Peyer's patch (tissue), 4 donors: ENCODE data around the gene ESYT2. TPM values are rescaled to one million over a fixed set of nuclear protein-coding genes. Genes with fewer than 3 reads are reported as not detected.

Source experiments
- DNase-seq, 3 donors: peaks; one replicate each; pipeline ENCODE4 v3.0.0-alpha.2; 2017 to 2019
- H3K27ac ChIP-seq, 4 donors: fragments of 200-600 bp; sonication (generic); one replicate each; pipeline ENCODE4 v1.5.1; 2016 to 2019
- H3K27me3 ChIP-seq, 2 donors: fragments of 200-600 bp; sonication (generic); one replicate each; pipeline ENCODE4 v1.5.1; 2019
- H3K36me3 ChIP-seq, 3 donors: fragments of 200-600 bp; sonication (generic); one replicate each; pipeline ENCODE4 v1.5.1; 2016 to 2019
- H3K4me1 ChIP-seq, 4 donors: fragments of 200-600 bp; sonication (generic); one replicate each; pipeline ENCODE4 v1.5.1; 2016 to 2019
- H3K4me3 ChIP-seq, 4 donors: fragments of 200-600 bp; sonication (generic); 1 replicate in 3 of 4; 2 replicates in 1 of 4; pipeline ENCODE4 v1.5.1; 2016 to 2019; ENCODE audit warnings: mild to moderate bottlenecking in 1 of 4
- H3K9me3 ChIP-seq, 4 donors: fragments of 200-600 bp; sonication (generic); one replicate each; pipeline ENCODE4 v1.5.1; 2016 to 2019; ENCODE audit warnings: mild to moderate bottlenecking in 1 of 4
- CTCF ChIP-seq, 6 experiments: fragments of 450-650 bp in 4 of 6; fragments of 200-600 bp in 2 of 6; sonication (generic) in 1 of 6; IDR thresholded peaks; one replicate each; pipeline ENCODE4 v1.5.1; 2017 to 2019; ENCODE audit warnings: antibody characterized with exemption in 6 of 6, mild to moderate bottlenecking in 3 of 6, moderate library complexity in 1 of 6
- POLR2A ChIP-seq, 2 donors: fragments of 450-650 bp; IDR thresholded peaks; one replicate each; pipeline ENCODE4 v1.5.1; 2017; ENCODE audit warnings: antibody characterized with exemption in 2 of 2, mild to moderate bottlenecking in 2 of 2, moderate library complexity in 2 of 2
- total RNA-seq, 4 donors: library from RNA; depleted of rRNA; stranded (reverse); fragments of >200 nt; gene quantifications; one replicate each; pipeline ENCODE4 v1.1.0, GENCODE V29; 2016

The ESYT2 gene
- total RNA-seq, 4 donors from 2014 or later = 53.6 to 137 (median 71.0) TPM

DNA sequence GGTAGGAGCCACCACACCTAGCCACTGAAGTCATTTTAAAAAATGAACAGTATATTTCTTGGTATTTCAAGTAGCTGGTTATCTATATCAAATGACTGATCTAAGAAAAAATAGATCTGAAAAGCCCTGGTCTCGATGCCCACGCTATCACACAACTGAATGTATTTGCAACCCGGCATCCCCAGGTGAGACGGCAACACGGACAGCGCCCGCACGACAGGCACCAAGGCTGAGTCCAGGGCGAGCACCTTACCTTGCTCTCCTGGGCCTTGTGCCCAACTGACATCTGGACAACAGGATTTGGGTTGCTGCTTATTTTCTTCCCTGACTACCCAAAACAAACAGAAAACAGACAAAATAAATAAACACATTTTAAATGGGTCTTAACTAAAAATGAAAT is 79.9 kb downstream of the ESYT2 start:
- no peak for DNase-seq
- H3K36me3 ChIP-seq = peaks cover 0 to 60% (median 0%) of the 10 kb centered on the region in 3 donors
- TF ChIP-seq POLR2A (IDR thresholded peaks at IDR 0.05) (no peak), CTCF (IDR thresholded peaks at IDR 0.05) (no peak)
- no peak overlapping the region for H3K4me3 ChIP-seq
- H3K4me1 ChIP-seq = no peaks in the 10 kb centered on the region
- H3K27ac ChIP-seq = no peak overlapping the region
- H3K9me3 ChIP-seq = no peaks in the 10 kb centered on the region
- H3K27me3 ChIP-seq = no peaks in the 10 kb centered on the region

- Histone ChIP-seq H3K36me3 (peaks cover 0 to 62% (median 0%) of the 10 kb centered on the region in 3 donors), H3K27me3 (no peaks in the 10 kb centered on the region), H3K4me1 (no peaks in the 10 kb centered on the region), H3K4me3 (no peak overlapping the region), H3K27ac (no peak overlapping the region), H3K9me3 (no peaks in the 10 kb centered on the region)
- no peak for TF ChIP-seq POLR2A (IDR thresholded peaks at IDR 0.05)
- TF ChIP-seq CTCF (IDR thresholded peaks at IDR 0.05) = no peak
- peak in 1 of 3 donors; percentile 10 for DNase-seq
Measured at GRCh38 chr7:158748335-158748734, 81.0 kb downstream of the ESYT2 start.

- H3K9me3 ChIP-seq = no peaks in the 10 kb centered on the region
- no peaks in the 10 kb centered on the region for H3K27me3 ChIP-seq
- DNase-seq = peak in 1 of 3 donors; percentile 25
- peaks cover 0 to 71% (median 0%) of the 10 kb centered on the region in 3 donors for H3K36me3 ChIP-seq
- no peaks in the 10 kb centered on the region for H3K4me1 ChIP-seq
- no peak overlapping the region for H3K27ac ChIP-seq
- no peak overlapping the region for H3K4me3 ChIP-seq
- no peak for TF ChIP-seq POLR2A (IDR thresholded peaks at IDR 0.05)
- TF ChIP-seq CTCF (IDR thresholded peaks at IDR 0.05) = no peak
Measured at GRCh38 chr7:158747408-158747807, 81.9 kb downstream of the ESYT2 start.

DNA sequence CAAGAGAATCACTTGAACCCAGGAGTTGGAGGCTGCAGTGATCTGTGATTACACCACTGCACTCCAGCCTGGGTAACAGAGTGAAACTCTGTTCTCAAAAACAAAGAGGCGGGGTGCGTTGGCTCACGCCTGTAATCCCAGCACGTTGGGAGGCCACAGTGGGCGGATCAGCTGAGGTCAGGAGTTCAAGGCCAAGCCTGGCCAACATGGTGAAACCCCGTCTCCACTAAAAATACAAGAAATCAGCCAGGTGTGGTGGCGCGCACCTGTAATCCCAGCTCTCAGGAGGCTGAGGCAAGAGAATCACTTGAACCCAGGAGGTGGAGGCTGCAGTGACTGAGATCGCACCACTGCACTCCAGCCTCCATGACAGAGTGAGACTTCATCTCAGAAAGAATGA is 82.4 kb downstream of the ESYT2 start:
- Histone ChIP-seq H3K27me3 (no peaks in the 10 kb centered on the region), H3K27ac (no peak overlapping the region), H3K36me3 (peaks cover 0 to 76% (median 0%) of the 10 kb centered on the region in 3 donors)

DNA sequence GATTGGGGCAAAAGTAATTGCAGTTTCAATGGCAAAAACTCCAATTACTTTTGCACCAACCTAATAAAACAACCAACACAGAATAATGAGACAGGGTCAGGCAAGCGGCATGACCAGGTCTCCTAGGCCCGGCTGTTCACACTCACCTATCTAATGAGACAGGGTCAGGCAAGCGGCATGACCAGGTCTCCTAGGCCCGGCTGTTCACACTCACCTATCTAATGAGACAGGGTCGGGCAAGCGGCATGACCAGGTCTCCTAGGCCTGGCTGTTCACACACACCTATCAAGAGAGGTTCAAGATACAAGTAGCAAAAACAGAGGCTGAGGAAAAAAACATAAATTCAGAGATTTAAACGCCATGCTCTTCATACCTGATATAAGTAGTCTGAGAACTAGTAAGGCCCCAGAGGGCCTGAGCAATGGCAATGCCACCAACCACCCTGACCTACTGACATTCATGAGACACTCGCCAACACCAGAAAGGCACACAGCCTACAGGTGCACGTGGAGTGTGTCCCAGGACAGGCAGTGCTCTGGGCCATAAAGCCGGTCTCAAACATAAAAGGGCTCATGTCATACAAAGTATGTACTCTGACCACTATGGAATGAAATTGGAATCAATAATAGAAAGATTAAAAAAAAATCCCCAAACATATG is 84.1 kb downstream of the ESYT2 start:
- no peak for TF ChIP-seq POLR2A (IDR thresholded peaks at IDR 0.05)
- no peak for TF ChIP-seq CTCF (IDR thresholded peaks at IDR 0.05)
- peaks cover 0 to 94% (median 0%) of the 10 kb centered on the region in 3 donors for H3K36me3 ChIP-seq
- no peak overlapping the region for H3K27ac ChIP-seq
- H3K9me3 ChIP-seq = no peaks in the 10 kb centered on the region
- no peaks in the 10 kb centered on the region for H3K4me1 ChIP-seq
- H3K4me3 ChIP-seq = no peak overlapping the region
- peak in 1 of 3 donors; percentile 39 for DNase-seq
- no peaks in the 10 kb centered on the region for H3K27me3 ChIP-seq

More for the DNA sequence above, 82.4 kb downstream of the ESYT2 start:
- no peak for TF ChIP-seq CTCF (IDR thresholded peaks at IDR 0.05)
- TF ChIP-seq POLR2A (IDR thresholded peaks at IDR 0.05) = no peak
- no peak for DNase-seq
- H3K9me3 ChIP-seq = no peaks in the 10 kb centered on the region
- H3K4me1 ChIP-seq = no peaks in the 10 kb centered on the region
- H3K4me3 ChIP-seq = no peak overlapping the region
